Body of pancreas (tissue), 4 donors: ENCODE data around the gene CDK5RAP1.

Source experiments
- CTCF ChIP-seq, 7 experiments: fragments of 450-650 bp in 4 of 7; fragments of 200-600 bp in 3 of 7; sonication (generic) in 3 of 7; IDR thresholded peaks; one replicate each; pipeline ENCODE4 v1.5.1; 2016 to 2019; ENCODE audit warnings: antibody characterized with exemption in 7 of 7
- POLR2A ChIP-seq, 3 donors: fragments of 450-650 bp; IDR thresholded peaks; one replicate each; pipeline ENCODE4 v1.6.1; 2016; ENCODE audit warnings: antibody characterized with exemption in 3 of 3, mild to moderate bottlenecking in 2 of 3

- no peak for TF ChIP-seq CTCF (IDR thresholded peaks at IDR 0.05)
- no peak for TF ChIP-seq POLR2A (IDR thresholded peaks at IDR 0.05)
Observed at GRCh38 chr20:33399924-33400323, 1.4 kb downstream of the CDK5RAP1 start.
